Psoas muscle (tissue), 8 donors: ENCODE data around the gene SLC23A2. TPM values are rescaled to one million over a fixed set of nuclear protein-coding genes. Genes with fewer than 3 reads are reported as not detected.

Experiments
- ATAC-seq, 4 donors: fragments of 200-7000 bp; cut with Tn5 transposase; one replicate each; pipeline ENCODE4 v1.9.1; 2020; ENCODE audit warnings: moderate library complexity in 3 of 4, mild to moderate bottlenecking in 2 of 4
- DNase-seq, 2 donors: peaks; one replicate each; pipeline ENCODE4 v3.0.0-alpha.2; 2020
- H3K27ac ChIP-seq: fragments of 200-600 bp; one replicate; pipeline ENCODE4 v1.8.0; 2022
- H3K27me3 ChIP-seq, 3 donors: fragments of 200-600 bp in 1 of 3; one replicate each; pipeline versions ENCODE4 v1.6.1 to v1.8.0; 2013 to 2022; ENCODE audit warnings: low read length in 2 of 3, mild to moderate bottlenecking in 2 of 3, moderate library complexity in 1 of 3; ENCODE audit not compliant: insufficient read depth in 3 of 3
- H3K36me3 ChIP-seq, 2 donors: fragments of 200-600 bp in 1 of 2; one replicate each; pipeline versions ENCODE4 v1.6.1 to v1.8.0; 2013 to 2022; ENCODE audit warnings: low read depth in 1 of 2, mild to moderate bottlenecking in 1 of 2, moderate library complexity in 1 of 2; ENCODE audit not compliant: insufficient read depth in 1 of 2
- H3K4me1 ChIP-seq: fragments of 200-600 bp; one replicate; pipeline ENCODE4 v1.8.0; 2022
- H3K4me3 ChIP-seq: fragments of 200-600 bp; one replicate; pipeline ENCODE4 v1.8.0; 2022; ENCODE audit warnings: mild to moderate bottlenecking
- H3K9me3 ChIP-seq: fragments of 200-600 bp; one replicate; pipeline ENCODE4 v1.8.0; 2022
- CTCF ChIP-seq: fragments of 200-600 bp; IDR thresholded peaks from one replicate; pipeline ENCODE4 v1.8.0; 2022; ENCODE audit warnings: antibody characterized with exemption
- WGBS, 3 donors: extraction: QIAGEN DNeasy Blood & Tissue Kit; methylation state at CpG; one replicate each; pipeline versions ENCODE4 v1.1.6 to v1.1.7; 2013; 5-methylcytosine and 5-hydroxymethylcytosine counted together
- intact Hi-C, 2 donors: fragments of 100-400 bp; cut with DNase I; formaldehyde crosslinking; loops; one replicate each; pipeline versions ENCODE4 v1.11.0 to v1.14.2; 2022
- polyA plus RNA-seq, 3 donors: library from polyadenylated mRNA; stranded (reverse); fragments of 200-250 nt; gene quantifications; one replicate each; pipeline ENCODE4 v1.2.3, GENCODE V29; 2013
- total RNA-seq, 4 donors: library from RNA; stranded (reverse); fragmentation: NEBNext Ultra II Directional in 2 of 4; extraction: Animal tissue kit (Norgen Biotek cat#: 25700) in 2 of 4; gene quantifications; one replicate each; pipeline versions ENCODE4 v1.2.1 to v1.2.4, GENCODE V29; 2021 to 2023
- donor health status: healthy with polysubstance abuse.
- donor health status: DM: no; HTN: no; CAD: no; lungs with moderate emphysema.
- donor health status: Bipolar disorder and iron deficiency.
- donor health status: healthy.
- donor health status: DM: yes; HTN: yes; CAD: no.
- donor health status: DM: no; HTN: no; CAD: no.
- donor health status: DM: no; HTN: no; CAD: no.
- donor health status: DM: yes; HTN: yes; CAD: no.

Gene SLC23A2
- total and polyA plus RNA-seq, 7 donors, result 0.87 to 4.9 (median 3.4) TPM

DNA sequence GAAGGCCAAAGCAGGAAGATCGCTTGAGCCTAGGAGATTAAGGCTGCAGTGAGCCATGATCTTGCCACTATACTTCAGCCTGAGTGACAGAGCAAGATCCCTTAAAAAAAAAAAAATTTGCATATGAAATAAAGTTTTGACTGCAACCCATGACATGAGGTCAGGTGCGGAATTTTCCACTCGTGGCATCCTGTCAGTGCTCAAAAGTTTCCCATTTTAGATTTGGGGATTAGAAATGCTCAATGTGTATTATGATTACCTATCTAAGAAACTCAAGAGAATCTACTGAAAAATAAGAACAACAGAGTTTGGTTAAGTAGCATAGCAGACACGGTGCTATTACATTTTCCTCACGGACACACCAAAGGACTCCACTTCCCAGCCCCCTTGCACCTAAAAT, 11.7 kb downstream of the SLC23A2 start:
- Histone ChIP-seq H3K36me3 (no peaks in the 10 kb centered on the region), H3K4me3 (no peak overlapping the region), H3K4me1 (no peaks in the 10 kb centered on the region), H3K9me3 (no peaks in the 10 kb centered on the region), H3K27me3 (no peaks in the 10 kb centered on the region), H3K27ac (no peak overlapping the region)
- TF ChIP-seq CTCF, result no peak
- ATAC-seq (no peak), DNase-seq (no peak)
- WGBS, 3 donors, result 56 to 61% (median 59%) methylated on average over 5 of the region's 5 CpGs
- intact Hi-C loops, result no loop called here

DNA sequence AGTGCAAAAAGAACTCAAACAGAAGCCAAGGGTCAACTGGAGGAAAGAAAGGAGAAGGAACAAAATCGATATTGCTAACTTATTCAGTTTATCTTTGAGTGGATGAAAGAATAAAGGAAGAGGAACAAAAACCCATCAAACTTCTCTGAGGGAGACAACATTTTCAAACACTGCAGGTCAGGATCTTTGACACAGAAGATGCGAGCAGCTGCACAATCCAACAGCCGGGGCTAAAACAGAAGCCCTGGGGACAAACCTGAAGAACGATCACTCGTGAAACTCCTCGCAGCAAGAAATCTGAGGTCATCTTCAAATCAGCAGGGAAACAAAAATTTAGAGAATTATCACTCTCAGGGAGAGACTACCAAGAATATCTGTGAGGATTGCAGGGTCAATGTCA, 14.2 kb downstream of the SLC23A2 start:
- Histone ChIP-seq H3K27me3 (no peaks in the 10 kb centered on the region), H3K4me3 (no peak overlapping the region), H3K36me3 (no peaks in the 10 kb centered on the region), H3K9me3 (no peaks in the 10 kb centered on the region), H3K4me1 (no peaks in the 10 kb centered on the region), H3K27ac (no peak overlapping the region)
- no peak for TF ChIP-seq CTCF
- DNase-seq, result no peak
- ATAC-seq, result no peak
- intact Hi-C loops, result no loop called here
- 66 to 77% (median 74%) methylated on average over 6 of the region's 6 CpGs for WGBS, 3 donors

DNA sequence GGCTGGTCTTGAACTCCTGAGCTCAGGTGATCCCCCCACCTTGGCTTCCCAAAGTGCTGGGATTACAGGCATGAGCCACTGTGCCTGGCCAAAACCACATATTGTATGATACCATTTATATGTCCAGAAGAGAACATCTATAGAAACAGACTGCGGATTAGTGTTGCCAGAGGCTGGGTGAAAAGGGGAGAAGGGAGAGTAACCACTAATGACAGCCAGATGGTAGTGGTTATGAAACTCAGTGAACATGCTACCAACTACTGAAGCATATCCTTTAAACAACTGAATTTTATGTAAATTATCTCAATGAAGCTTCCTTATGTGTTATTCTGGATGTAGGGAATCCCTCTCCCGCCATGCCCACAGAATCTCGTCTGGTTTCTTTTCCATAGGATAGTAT, 15.7 kb downstream of the SLC23A2 start:
- Histone ChIP-seq H3K4me1 (no peaks in the 10 kb centered on the region), H3K36me3 (no peaks in the 10 kb centered on the region), H3K9me3 (no peaks in the 10 kb centered on the region), H3K27me3 (no peaks in the 10 kb centered on the region), H3K4me3 (no peak overlapping the region), H3K27ac (no peak overlapping the region)
- WGBS, 3 donors, result 95 to 97% (median 96%) methylated on average over 3 of the region's 3 CpGs
- DNase-seq (no peak), ATAC-seq (no peak)
- intact Hi-C loops, result no loop called here
- no peak for TF ChIP-seq CTCF

GRCh38 chr20:4982281-4982680, 19.0 kb downstream of the SLC23A2 start:
- no peak for TF ChIP-seq CTCF
- ATAC-seq (no peak), DNase-seq (no peak)
- Histone ChIP-seq H3K27me3 (no peaks in the 10 kb centered on the region), H3K4me3 (no peak overlapping the region), H3K9me3 (no peaks in the 10 kb centered on the region), H3K36me3 (no peaks in the 10 kb centered on the region), H3K27ac (no peak overlapping the region), H3K4me1 (no peaks in the 10 kb centered on the region)
- intact Hi-C loops, result no loop called here
- WGBS, 3 donors, result 97 to 98% (median 97%) methylated on average over 4 of the region's 4 CpGs

GRCh38 chr20:4979841-4980410, 21.4 kb downstream of the SLC23A2 start:
- no peaks in the 10 kb centered on the region for H3K36me3 ChIP-seq
- no peaks in the 10 kb centered on the region for H3K4me1 ChIP-seq
- H3K4me3 ChIP-seq, result no peak overlapping the region
- WGBS, 3 donors, result 71 to 85% (median 73%) methylated on average over 1 of the region's 1 CpG
- ATAC-seq, result no peak
- H3K27me3 ChIP-seq, result no peaks in the 10 kb centered on the region
- no peak for TF ChIP-seq CTCF
- H3K27ac ChIP-seq, result no peak overlapping the region
- intact Hi-C loops, result no loop called here
- DNase-seq, result no peak
- no peaks in the 10 kb centered on the region for H3K9me3 ChIP-seq
